SU-DHL-6 (cell line): ENCODE data around the gene P2RY6.

Experiments used
- CTCF ChIP-seq: fragments of 200-600 bp; sonication (generic); IDR thresholded peaks from one replicate; pipeline ENCODE4 v1.5.1; 2017; ENCODE audit warnings: antibody characterized with exemption, mild to moderate bottlenecking, low read length, moderate library complexity; ENCODE audit not compliant: insufficient read depth, poor library complexity, severe bottlenecking
- EZH2phosphoT487 ChIP-seq: fragments of 200-600 bp; sonication (generic), shearing (Covaris generic); conservative IDR thresholded peaks from 2 replicates; pipeline ENCODE4 v1.6.1; 2018; ENCODE audit warnings: mild to moderate bottlenecking, antibody characterized with exemption, low read length, moderate library complexity, mixed read lengths

- TF ChIP-seq CTCF (no peak), EZH2phosphoT487 (no peak)
Measured at GRCh38 chr11:73310076-73310475, 37.9 kb downstream of the P2RY6 start.
